Hematopoietic multipotent progenitor cell treated with erythropoietin and hydrocortisone succinate and interleukin-3 and kit ligand, for 15 days (in vitro differentiated cells): ENCODE measurements around the gene TRIP13.
"Not testable (repeated sequence)": the region's sequence is repeated elsewhere in the genome, so short reads cannot be mapped to it uniquely, and the experiment has no call there.

Experiments
- DNase-seq: peaks from one replicate; pipeline ENCODE4 v3.0.0-alpha.2; 2015; ENCODE audit warnings: low spot score

TRIP13 gene

GRCh38 chr5:921456-922435 is 29.1 kb downstream of the TRIP13 start:
- no peak for DNase-seq

- DNase-seq, result no peak
Measured at GRCh38 chr5:922436-923280, 30.0 kb downstream of the TRIP13 start.

- DNase-seq, result peak; percentile 63
Measured at GRCh38 chr5:923281-923873, 30.7 kb downstream of the TRIP13 start.

- DNase-seq, result no peak
Measured at GRCh38 chr5:926417-927171, 33.9 kb downstream of the TRIP13 start.

- DNase-seq, result no peak
Measured at GRCh38 chr5:927172-928015, 34.7 kb downstream of the TRIP13 start.

- DNase-seq, result not testable (repeated sequence)
Measured at GRCh38 chr5:929182-929581, 36.5 kb downstream of the TRIP13 start.

- DNase-seq, result no peak
Measured at GRCh38 chr5:929596-929995, 36.9 kb downstream of the TRIP13 start.

GRCh38 chr5:930866-931265 is 38.2 kb downstream of the TRIP13 start:
- DNase-seq, result no peak

- no peak for DNase-seq
Measured at GRCh38 chr5:931570-932145, 39.0 kb downstream of the TRIP13 start.

GRCh38 chr5:932151-932627 is 39.5 kb downstream of the TRIP13 start:
- DNase-seq, result no peak

- DNase-seq, result no peak
Measured at GRCh38 chr5:932628-933250, 40.1 kb downstream of the TRIP13 start.

GRCh38 chr5:933251-933861 is 40.7 kb downstream of the TRIP13 start:
- no peak for DNase-seq

- DNase-seq, result not testable (repeated sequence)
Measured at GRCh38 chr5:933951-934350, 41.3 kb downstream of the TRIP13 start.

GRCh38 chr5:934381-934967 is 41.8 kb downstream of the TRIP13 start:
- not testable (repeated sequence) for DNase-seq

GRCh38 chr5:935510-936084 is 42.9 kb downstream of the TRIP13 start:
- no peak for DNase-seq

GRCh38 chr5:936149-937144 is 43.8 kb downstream of the TRIP13 start:
- no peak for DNase-seq
